Measurements from ENCODE around the gene FICD. TPM values are rescaled to one million over a fixed set of nuclear protein-coding genes. Genes with fewer than 3 reads are reported as not detected.

FICD gene
- total and polyA plus RNA-seq, 2 of the 13 experiments (the other 11 are each of a cell fraction or from before 2014, with no cell fraction given) = 0.99 to 3.0 TPM

GRCh38 chr12:108478611-108479206 lies 36.4 kb upstream of the FICD start (continued):
- TF ChIP-seq, protein P1, sequence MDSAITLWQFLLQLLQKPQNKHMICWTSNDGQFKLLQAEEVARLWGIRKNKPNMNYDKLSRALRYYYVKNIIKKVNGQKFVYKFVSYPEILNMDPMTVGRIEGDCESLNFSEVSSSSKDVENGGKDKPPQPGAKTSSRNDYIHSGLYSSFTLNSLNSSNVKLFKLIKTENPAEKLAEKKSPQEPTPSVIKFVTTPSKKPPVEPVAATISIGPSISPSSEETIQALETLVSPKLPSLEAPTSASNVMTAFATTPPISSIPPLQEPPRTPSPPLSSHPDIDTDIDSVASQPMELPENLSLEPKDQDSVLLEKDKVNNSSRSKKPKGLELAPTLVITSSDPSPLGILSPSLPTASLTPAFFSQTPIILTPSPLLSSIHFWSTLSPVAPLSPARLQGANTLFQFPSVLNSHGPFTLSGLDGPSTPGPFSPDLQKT (CRISPR knock-in tag; IDR thresholded peaks at IDR 0.05; ENCODE audit: borderline replicate concordance) = no peak
- TF ChIP-seq ZNF317 (CRISPR knock-in tag; IDR thresholded peaks at IDR 0.05) = no peak
- TF ChIP-seq TIGD3 (CRISPR knock-in tag; IDR thresholded peaks at IDR 0.05; ENCODE audit: borderline replicate concordance) = no peak

- no peaks in the 10 kb centered on the region for H3K9me3 ChIP-seq (ENCODE audit: low read length)
- H4K20me1 ChIP-seq (ENCODE audit: insufficient read depth, low read length) = no peaks in the 10 kb centered on the region
- FAIRE-seq (no peak), ATAC-seq (no peak), DNase-seq (ENCODE audit: low spot score) (no peak)
- H3K79me2 ChIP-seq (ENCODE audit: insufficient read depth, low read length) = no peaks in the 10 kb centered on the region
- BruUV-seq (replicated peaks) = no TSS peak
- no peaks in the 10 kb centered on the region for H3K36me3 ChIP-seq (replicated peaks in 1 of 2; ENCODE audit: control insufficient read depth in 1 of 2, insufficient read depth in 2 of 2, low read length in 2 of 2)
- no peak overlapping the region for H2AFZ ChIP-seq (ENCODE audit: low read length)
- intact Hi-C loops (cut with micrococcal nuclease; ENCODE audit: unreplicated experiment) = no loop called here
- 0 out of 5 replicates have a peak, but pooled peaks cover 1 to 10% of the 10 kb centered on the region in 2 experiments for H3K27me3 ChIP-seq (ENCODE audit: control insufficient read depth in 1 of 2, insufficient read depth in 2 of 2, low read length in 2 of 2)
- in situ Hi-C loops (cut with HindIII; ENCODE audit: extremely low pct_ligation_motif_present, low pct_unique_long_range_greater_than_20kb) = no loop called here
- 0% methylated on average over 6 of the region's 6 CpGs for WGBS (ENCODE audit: low lambda C conversion rate)
- no peak overlapping the region for H3K4me2 ChIP-seq (ENCODE audit: low read depth, low read length)
- CTCF ChIA-PET (ENCODE audit: low intra/inter-chr PET ratio, low total read pairs) = no interaction called here
- no peak overlapping the region for H3K27ac ChIP-seq (ENCODE audit: extremely low read length, insufficient read depth, low read length)
- POLR2A ChIA-PET = no interaction called here
- no peaks in the 10 kb centered on the region for H3K4me1 ChIP-seq (ENCODE audit: insufficient read depth, low read length)
- H3K9ac ChIP-seq (ENCODE audit: insufficient read depth, low read depth, low read length) = no peak overlapping the region
- H3K4me3 ChIP-seq (replicated peaks in 1 of 3; ENCODE audit: insufficient read depth in 1 of 3, low read depth in 2 of 3, low read length in 3 of 3) = no peak overlapping the region
- TF ChIP-seq GABPB1 (CRISPR knock-in tag; IDR thresholded peaks at IDR 0.05) (no peak), DNMT1 (CRISPR knock-in tag; IDR thresholded peaks at IDR 0.05) (no peak), ZNF800 (CRISPR knock-in tag; IDR thresholded peaks at IDR 0.05) (no peak), ZNF292 (CRISPR knock-in tag; IDR thresholded peaks at IDR 0.05; ENCODE audit: borderline replicate concordance, low read depth) (no peak), ARID5B (CRISPR knock-in tag; IDR thresholded peaks at IDR 0.05) (no peak), SRF (IDR thresholded peaks at IDR 0.05; ENCODE audit: low read depth, low read length) (no peak), ZNF615 (CRISPR knock-in tag; IDR thresholded peaks at IDR 0.05; ENCODE audit: borderline replicate concordance) (no peak)
Measured at GRCh38 chr12:108479364-108480070, 35.6 kb upstream of the FICD start.

Measured in HepG2 (cell line).